D721Med (cell line): ENCODE measurements around the gene ADAP1.

Experiments used
- DNase-seq: peaks from one replicate; pipeline ENCODE4 v3.0.0; 2011; ENCODE audit warnings: low spot score; ENCODE audit not compliant: insufficient read length
- FAIRE-seq: peaks from 2 replicates; lab custom pipeline; 2011; peaks lifted over from hg19 to GRCh38; lab: Jason Lieb, UNC
- CTCF ChIP-seq: IDR thresholded peaks from 2 replicates; pipeline ENCODE4 v1.5.1; 2012; ENCODE audit warnings: mild to moderate bottlenecking, control low read depth; ENCODE audit not compliant: insufficient read depth; ENCODE audit errors: missing control alignments

Gene ADAP1

GRCh38 chr7:959271-959670 lies 4.8 kb upstream of the ADAP1 start:
- FAIRE-seq: no peak
- TF ChIP-seq CTCF: no peak
- no peak for DNase-seq

DNA sequence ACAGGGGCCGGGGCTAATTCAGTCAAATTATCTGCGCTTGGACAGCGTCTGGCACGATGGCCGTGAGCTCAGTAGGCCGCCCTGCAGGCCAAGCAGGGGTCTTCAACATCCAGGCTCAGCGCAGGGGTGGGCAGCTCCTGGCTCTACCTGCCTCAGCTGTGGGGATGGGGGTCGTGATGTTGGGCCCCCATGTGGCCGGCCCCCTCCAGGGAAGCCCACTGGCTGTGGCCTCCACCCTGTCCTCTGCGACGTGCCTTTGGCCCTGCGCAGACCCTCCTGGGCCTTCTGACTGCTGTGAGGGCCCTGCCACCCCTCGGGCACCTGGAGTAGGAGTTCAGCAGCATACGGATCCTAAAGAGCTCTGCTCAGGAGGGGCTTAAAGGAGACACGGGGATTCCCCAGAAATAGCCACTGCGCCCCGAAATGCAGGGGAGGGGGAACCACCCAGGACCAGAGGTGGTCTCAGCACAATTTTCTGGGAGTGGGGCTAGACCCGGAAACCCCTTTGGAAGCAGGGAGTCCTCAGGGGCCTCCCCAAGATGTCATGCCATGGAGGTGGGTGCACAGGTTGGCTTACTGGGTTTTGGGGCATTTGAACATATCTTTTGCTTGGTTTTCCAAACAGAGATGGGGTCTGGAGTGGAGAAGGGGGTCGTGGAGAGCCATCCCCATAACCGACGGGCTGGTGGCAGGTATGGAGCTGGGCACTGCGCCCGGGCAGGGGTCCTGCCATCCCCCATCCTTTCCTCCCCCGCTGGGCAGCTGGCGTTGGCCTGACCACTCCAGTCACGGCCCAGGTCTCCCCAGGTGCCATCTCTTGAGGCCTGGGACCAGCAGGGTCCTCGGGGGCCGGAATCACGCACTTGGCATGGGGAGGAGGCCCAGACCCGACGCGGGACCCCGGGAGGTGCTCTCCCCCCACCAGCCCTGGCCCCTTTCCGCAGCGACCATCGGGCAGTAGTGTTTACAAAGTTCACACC lies 4.0 kb upstream of the ADAP1 start:
- no peak for FAIRE-seq
- no peak for DNase-seq
- TF ChIP-seq CTCF: no peak

DNA sequence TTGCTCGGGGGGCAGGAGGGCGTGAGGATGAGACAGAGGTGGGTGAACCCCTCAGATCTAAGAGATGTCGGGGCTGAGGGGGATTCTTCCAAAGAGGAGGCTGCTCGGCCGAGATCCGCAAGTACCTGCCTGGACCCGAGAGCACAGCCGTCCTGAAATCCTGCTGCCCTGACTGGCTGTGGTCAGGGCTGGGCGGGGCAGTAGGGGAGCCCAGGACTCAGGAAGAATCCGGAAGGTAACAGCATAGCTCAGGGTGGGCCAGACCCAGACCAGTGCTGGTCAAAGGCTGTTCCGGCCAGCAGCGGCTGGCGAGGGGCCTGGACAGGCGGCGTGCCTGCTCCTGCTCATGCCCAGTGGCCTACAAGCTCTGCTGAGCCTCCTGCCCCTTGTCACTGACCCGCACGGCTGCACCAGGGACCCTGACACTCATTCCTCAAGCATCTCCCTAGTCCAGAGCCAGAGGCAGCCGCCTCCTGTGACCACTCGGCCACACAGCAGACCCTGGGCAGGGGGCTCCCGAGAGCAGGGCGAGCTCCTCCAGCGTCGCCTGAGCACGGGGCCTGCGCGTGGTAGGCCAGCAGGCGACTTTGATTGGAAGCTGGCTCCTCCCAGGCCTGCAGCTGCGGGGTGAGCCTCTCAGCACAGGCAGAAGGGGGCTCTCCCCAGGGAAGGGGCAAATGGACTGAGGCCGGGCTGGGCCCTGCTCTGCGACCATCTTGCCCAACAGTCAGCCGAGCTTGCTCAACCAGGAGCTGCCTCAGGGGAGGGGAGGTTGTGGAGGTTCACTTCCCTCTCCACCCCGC lies 3.1 kb upstream of the ADAP1 start:
- TF ChIP-seq CTCF: no peak
- FAIRE-seq: no peak
- no peak for DNase-seq

- DNase-seq (no peak), FAIRE-seq (no peak)
- TF ChIP-seq CTCF: no peak
Measured at GRCh38 chr7:956031-956430, 1.6 kb upstream of the ADAP1 start.

GRCh38 chr7:953547-954327 lies 743 bp downstream of the ADAP1 start:
- FAIRE-seq (no peak), DNase-seq (no peak)
- TF ChIP-seq CTCF: no peak

DNA sequence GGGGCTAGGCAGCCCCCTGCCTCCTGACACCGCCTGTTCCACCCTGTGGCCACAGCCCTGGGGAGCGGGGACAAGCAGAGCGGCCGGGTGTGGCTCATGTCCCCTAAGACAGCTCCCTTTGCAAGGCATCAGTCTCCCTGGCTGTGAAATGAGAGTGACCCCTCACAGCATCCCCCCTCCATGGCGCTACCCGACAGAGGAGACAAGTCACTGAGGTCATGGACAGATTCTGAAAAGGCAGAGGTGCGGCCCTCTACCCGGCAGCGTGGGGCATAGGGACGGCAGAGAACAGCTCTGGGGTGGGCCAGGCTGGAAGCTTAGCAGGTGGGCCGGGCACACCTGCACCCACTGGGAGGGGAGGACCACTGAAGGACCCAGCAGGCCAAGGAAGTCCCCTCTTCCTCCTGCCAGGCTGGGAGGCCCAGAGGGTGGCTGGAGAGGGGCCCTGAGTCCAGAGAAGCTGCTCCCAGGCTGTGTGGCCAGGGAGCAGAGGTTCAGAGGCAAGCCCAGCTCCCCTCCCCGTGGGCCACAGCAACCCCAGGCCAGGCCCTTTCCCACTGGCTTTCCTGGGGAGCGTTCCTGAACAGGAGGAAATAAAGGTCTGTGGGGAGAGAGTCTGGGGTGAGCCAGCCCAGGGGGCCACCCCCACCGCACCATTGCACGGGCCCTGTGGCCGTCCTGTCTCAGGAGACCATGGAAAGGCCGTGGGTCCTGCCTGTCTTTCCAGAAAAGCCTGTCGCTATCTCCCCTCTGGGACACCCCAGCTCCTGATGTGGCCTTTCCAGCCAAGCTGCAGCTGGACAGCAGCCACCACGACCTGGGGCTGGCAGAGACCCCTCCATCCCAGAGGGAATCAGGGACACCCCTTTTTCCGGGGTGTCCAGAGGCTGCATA lies 1.7 kb downstream of the ADAP1 start:
- DNase-seq (no peak), FAIRE-seq (no peak)
- no peak for TF ChIP-seq CTCF
